Adrenal gland (tissue), 12 donors: ENCODE data around the gene WDFY4. TPM values are rescaled to one million over a fixed set of nuclear protein-coding genes. Genes with fewer than 3 reads are reported as not detected.

Source experiments
- DNase-seq, 7 donors: peaks; one replicate each; pipeline ENCODE4 v3.0.0-alpha.2; 2019 to 2020
- H3K27ac ChIP-seq, 5 donors: fragments of 200-600 bp; sonication (generic) in 4 of 5; 1 replicate in 3 of 5; 2 replicates in 2 of 5; pipeline versions ENCODE4 v1.5.1 to v1.8.0; 2016 to 2020; ENCODE audit warnings: mild to moderate bottlenecking in 1 of 5
- H3K27me3 ChIP-seq: fragments of 200-600 bp; 2 replicates; pipeline ENCODE4 v1.8.0; 2021
- H3K36me3 ChIP-seq, 2 donors: fragments of 200-600 bp; replicated peaks in 1 of 2; 1 replicate in 1 of 2; 2 replicates in 1 of 2; pipeline versions ENCODE4 v1.5.1 to v1.8.0; 2018 to 2022
- H3K4me1 ChIP-seq, 2 donors: fragments of 200-600 bp; replicated peaks in 1 of 2; 1 replicate in 1 of 2; 2 replicates in 1 of 2; pipeline versions ENCODE4 v1.5.1 to v1.8.0; 2018 to 2021
- H3K4me3 ChIP-seq, 4 donors: fragments of 200-600 bp; sonication (generic) in 3 of 4; one replicate each; pipeline ENCODE4 v1.5.1; 2016 to 2018
- H3K9me3 ChIP-seq, 3 donors: fragments of 200-600 bp; sonication (generic) in 1 of 3; replicated peaks in 1 of 3; 1 replicate in 2 of 3; 2 replicates in 1 of 3; pipeline versions ENCODE4 v1.5.1 to v1.8.0; 2016 to 2021
- CTCF ChIP-seq, 6 experiments: fragments of 450-650 bp in 4 of 6; fragments of 200-600 bp in 2 of 6; sonication (generic) in 1 of 6; IDR thresholded peaks; 1 replicate in 5 of 6; 2 replicates in 1 of 6; pipeline versions ENCODE4 v1.5.1 to v1.8.0; 2016 to 2021; ENCODE audit warnings: antibody characterized with exemption in 6 of 6, mild to moderate bottlenecking in 2 of 6, moderate library complexity in 1 of 6
- POLR2A ChIP-seq, 2 donors: fragments of 450-650 bp; IDR thresholded peaks; one replicate each; pipeline ENCODE4 v1.6.1; 2017; ENCODE audit warnings: antibody characterized with exemption in 2 of 2, mild to moderate bottlenecking in 2 of 2, moderate library complexity in 1 of 2
- WGBS, 4 donors: extraction: QIAGEN DNeasy Blood & Tissue Kit in 2 of 4; methylation state at CpG; one replicate each; pipeline versions ENCODE4 v1.1.5 to v1.1.7; 2013 to 2017; 5-methylcytosine and 5-hydroxymethylcytosine counted together
- intact Hi-C, 2 donors: fragments of 100-400 bp; cut with DNase I; formaldehyde crosslinking; loops; one replicate each; pipeline versions ENCODE4 v1.14.1 to v1.15.0; 2022 to 2023
- polyA plus RNA-seq, 3 donors: library from polyadenylated mRNA; stranded (reverse); fragments of 200-250 nt in 2 of 3; fragments of 350-450 nt in 1 of 3; fragmentation: Illumina TruSeq in 1 of 3; extraction: RNeasy Lipid Tissue Mini Kit (QIAGEN cat#74804) in 1 of 3; gene quantifications; one replicate each; pipeline ENCODE4 v1.2.3, GENCODE V29; 2013 to 2014
- total RNA-seq, 9 donors: library from RNA; depleted of rRNA in 4 of 9; stranded (reverse); fragments of >200 nt in 4 of 9; fragments of 120-200 nt in 1 of 9; fragmentation: NEBNext Ultra II Directional in 1 of 9; extraction: Animal tissue kit (Norgen Biotek cat#: 25700) in 1 of 9; gene quantifications; one replicate each; pipeline versions ENCODE4 v1.1.0 to v1.2.4, GENCODE V29; 2013 to 2023
- donor health status: healthy with polysubstance abuse.
- donor health status: Bipolar disorder and iron deficiency.
- donor health status: DM: yes; HTN: yes; CAD: no.
- donor health status: DM: no; HTN: no; CAD: no.
- donor health status: DM: no; HTN: no; CAD: no.
- donor health status: DM: yes; HTN: yes; CAD: no.

WDFY4 gene
- total and polyA plus RNA-seq, 12 donors = 0.61 to 9.9 (median 5.7) TPM

- Histone ChIP-seq H3K4me3 (no peak overlapping the region), H3K27me3 (no peaks in the 10 kb centered on the region), H3K36me3 (peaks cover 0 to under 1% of the 10 kb centered on the region in 2 donors), H3K4me1 (peaks cover 27 to 38% of the 10 kb centered on the region in 2 donors), H3K9me3 (no peaks in the 10 kb centered on the region), H3K27ac (peak overlapping the region in 3 of 5 donors; percentile 29 to 69 (median 64))
- TF ChIP-seq CTCF (IDR thresholded peaks at IDR 0.05) = no peak
- no peak for TF ChIP-seq POLR2A (IDR thresholded peaks at IDR 0.05)
- intact Hi-C loops = no loop called here
- no peak for DNase-seq
- 41 to 57% (median 49%) methylated on average over 5 of the region's 5 CpGs for WGBS, 4 donors
These were observed 339.1 kb downstream of the WDFY4 start for GRCh38 chr10:49023752-49024151.

GRCh38 chr10:49024484-49024883 is 339.8 kb downstream of the WDFY4 start:
- WGBS, 4 donors = 33 to 53% (median 46%) methylated on average over 3 of the region's 3 CpGs
- no peaks in the 10 kb centered on the region for H3K9me3 ChIP-seq

GRCh38 chr10:49025347-49025983 is 340.8 kb downstream of the WDFY4 start:
- H3K9me3 ChIP-seq = no peaks in the 10 kb centered on the region
- DNase-seq = peak in 3 of 7 donors; percentile 30 to 42 (median 34)
- H3K4me1 ChIP-seq = peaks cover 22 to 38% of the 10 kb centered on the region in 2 donors
- H3K27ac ChIP-seq = peak overlapping the region in 3 of 5 donors; percentile 28 to 69 (median 64)
- peaks cover 0 to 9% of the 10 kb centered on the region in 2 donors for H3K36me3 ChIP-seq
- 63 to 74% (median 68%) methylated on average over 5 to 7 of the region's 7 CpGs for WGBS, 4 donors
- intact Hi-C loops = no loop called here
- H3K27me3 ChIP-seq = no peaks in the 10 kb centered on the region
- no peak for TF ChIP-seq CTCF (IDR thresholded peaks at IDR 0.05)
- no peak for TF ChIP-seq POLR2A (IDR thresholded peaks at IDR 0.05)
- H3K4me3 ChIP-seq = no peak overlapping the region

More at GRCh38 chr10:49024484-49024883, 339.8 kb downstream of the WDFY4 start:
- intact Hi-C loops = no loop called here
- Histone ChIP-seq H3K27me3 (no peaks in the 10 kb centered on the region), H3K36me3 (peaks cover 0 to 7% of the 10 kb centered on the region in 2 donors), H3K4me1 (peaks cover 27 to 38% of the 10 kb centered on the region in 2 donors), H3K27ac (peak overlapping the region in 3 of 5 donors; percentile 28 to 69 (median 64)), H3K4me3 (no peak overlapping the region)
- DNase-seq = peak in 2 of 7 donors; percentile 38 to 46
- no peak for TF ChIP-seq POLR2A (IDR thresholded peaks at IDR 0.05)
- TF ChIP-seq CTCF (IDR thresholded peaks at IDR 0.05) = no peak

DNA sequence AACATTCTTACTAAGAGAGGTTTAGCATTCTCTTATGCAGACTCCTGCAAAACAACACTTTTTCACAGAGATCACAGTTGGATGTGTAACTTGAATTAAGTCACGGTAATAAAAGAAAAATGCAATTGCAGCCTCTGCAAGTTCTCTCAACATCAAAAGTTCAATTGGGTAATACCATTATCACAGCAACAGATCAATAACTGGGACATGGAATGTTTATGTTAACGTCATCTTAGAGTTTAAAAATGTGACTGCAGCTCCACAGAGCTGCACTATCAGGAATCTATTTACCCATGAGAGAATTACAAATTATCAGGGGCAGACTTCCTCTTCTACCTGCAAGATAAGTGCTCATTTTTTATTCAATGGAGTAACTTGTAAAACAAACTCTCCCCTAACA is 344.0 kb downstream of the WDFY4 start:
- no peak for DNase-seq
- intact Hi-C loops = no loop called here
- H3K27me3 ChIP-seq = no peaks in the 10 kb centered on the region
- H3K4me1 ChIP-seq = peaks cover 22 to 26% of the 10 kb centered on the region in 2 donors
- peaks cover 0 to 12% of the 10 kb centered on the region in 2 donors for H3K36me3 ChIP-seq
- no peaks in the 10 kb centered on the region for H3K9me3 ChIP-seq
- 73 to 88% (median 82%) methylated on average over 2 of the region's 2 CpGs for WGBS, 4 donors
- TF ChIP-seq CTCF (IDR thresholded peaks at IDR 0.05) = no peak
- TF ChIP-seq POLR2A (IDR thresholded peaks at IDR 0.05) = no peak
- H3K4me3 ChIP-seq = no peak overlapping the region
- no peak overlapping the region for H3K27ac ChIP-seq
